Measurements from ENCODE around the gene FITM2.

GRCh38 chr20:44324343-44324742 lies 13.3 kb upstream of the FITM2 start:
- no peak for TF ChIP-seq CTCF (IDR thresholded peaks at IDR 0.05; ENCODE audit: poor library complexity)
- TF ChIP-seq EZH2 (IDR thresholded peaks at IDR 0.05; ENCODE audit: borderline replicate concordance) = no peak

All from hepatocyte (in vitro differentiated cells).